Uterus (tissue), 4 donors: ENCODE measurements around the gene SOX3. TPM values are rescaled to one million over a fixed set of nuclear protein-coding genes. Genes with fewer than 3 reads are reported as not detected.

Experiments used
- DNase-seq, 2 donors: peaks; one replicate each; pipeline ENCODE4 v3.0.0-alpha.2; 2019 to 2020
- H3K27ac ChIP-seq, 2 donors: fragments of 200-600 bp; sonication (generic); 1 replicate in 1 of 2; 2 replicates in 1 of 2; pipeline ENCODE4 v1.5.1; 2016 to 2018
- H3K27me3 ChIP-seq, 2 donors: fragments of 200-600 bp; sonication (generic); one replicate each; pipeline ENCODE4 v1.5.1; 2018 to 2019; ENCODE audit warnings: control low read depth in 1 of 2
- H3K36me3 ChIP-seq, 2 donors: fragments of 200-600 bp; sonication (generic); one replicate each; pipeline ENCODE4 v1.5.1; 2019; ENCODE audit warnings: control low read depth in 1 of 2
- H3K4me1 ChIP-seq, 2 donors: fragments of 200-600 bp; sonication (generic); one replicate each; pipeline ENCODE4 v1.5.1; 2018 to 2019; ENCODE audit warnings: control low read depth in 1 of 2
- H3K4me3 ChIP-seq, 2 donors: fragments of 200-600 bp; sonication (generic); 1 replicate in 1 of 2; 2 replicates in 1 of 2; pipeline ENCODE4 v1.5.1; 2018 to 2019; ENCODE audit warnings: mild to moderate bottlenecking in 1 of 2
- H3K9me3 ChIP-seq, 2 donors: fragments of 200-600 bp; sonication (generic); one replicate each; pipeline ENCODE4 v1.5.1; 2019; ENCODE audit warnings: control low read depth in 1 of 2
- POLR2A ChIP-seq, 2 donors: fragments of 450-650 bp; IDR thresholded peaks; one replicate each; pipeline ENCODE4 v1.6.1; 2016; ENCODE audit warnings: antibody characterized with exemption in 2 of 2, mild to moderate bottlenecking in 1 of 2, moderate library complexity in 1 of 2
- intact Hi-C: fragments of 100-400 bp; cut with DNase I; formaldehyde crosslinking; loops from one replicate; pipeline ENCODE4 v1.15.1; 2023; ENCODE audit warnings: low total_unique reads
- total RNA-seq, 4 donors: library from RNA; depleted of rRNA in 3 of 4; stranded (reverse); fragments of >200 nt in 3 of 4; gene quantifications; one replicate each; pipeline versions ENCODE4 v1.1.0 to v1.2.4, GENCODE V29; 2014 to 2023
- TF ChIP-seq, protein P1 (sequence below), 4 experiments: fragments of 200-600 bp in 2 of 4; fragments of 450-650 bp in 2 of 4; sonication (generic) in 2 of 4; IDR thresholded peaks; one replicate each; pipeline ENCODE4 v1.5.1; 2016 to 2019; ENCODE audit warnings: antibody characterized with exemption in 4 of 4, mild to moderate bottlenecking in 2 of 4, moderate library complexity in 1 of 4
- donor health status: DM: yes; HTN: yes; CAD: no.

The SOX3 gene
- total RNA-seq, 4 donors from 2014 or later, result 0.40 TPM; not detected in 3

DNA sequence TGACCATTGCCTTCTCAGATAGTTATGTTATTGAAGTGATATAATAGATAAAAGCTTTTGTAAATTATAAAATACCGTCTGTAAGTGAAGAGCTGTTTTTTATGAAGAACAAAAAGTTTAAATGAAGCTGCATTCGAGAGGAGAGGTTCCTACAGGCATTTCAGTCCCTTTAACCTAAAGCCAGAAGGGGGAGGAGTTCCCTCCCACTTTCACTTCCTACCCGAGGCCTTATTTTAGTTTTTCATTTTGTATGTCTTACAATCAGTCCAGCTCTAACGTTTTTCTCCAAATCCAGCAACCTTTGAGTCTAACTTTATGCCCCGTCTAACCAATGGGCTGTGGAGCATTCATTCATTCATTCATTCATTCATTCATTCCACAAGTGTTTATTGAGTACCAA lies 16.5 kb upstream of the SOX3 start:
- intact Hi-C loops, result no loop called here

DNA sequence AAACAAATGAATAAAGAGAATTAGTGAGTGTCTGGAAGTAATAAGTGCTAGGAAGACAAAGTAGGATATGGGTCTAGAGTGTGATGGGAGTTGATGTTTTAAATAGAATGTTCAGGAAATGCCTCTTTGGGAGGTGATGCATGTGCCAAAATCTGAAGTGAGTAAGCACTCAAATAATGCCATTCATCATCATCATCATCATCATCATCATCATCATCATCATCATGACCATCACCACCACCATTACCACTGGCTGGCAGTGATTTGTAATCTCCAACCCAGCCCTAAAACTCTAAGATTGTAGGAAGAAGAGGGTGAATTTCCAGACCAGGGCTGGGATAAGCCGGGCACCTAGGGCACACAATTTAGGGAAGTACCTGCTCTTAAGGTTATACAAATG lies 9.7 kb upstream of the SOX3 start:
- TF ChIP-seq POLR2A (IDR thresholded peaks at IDR 0.05), result no peak
- TF ChIP-seq, protein P1, sequence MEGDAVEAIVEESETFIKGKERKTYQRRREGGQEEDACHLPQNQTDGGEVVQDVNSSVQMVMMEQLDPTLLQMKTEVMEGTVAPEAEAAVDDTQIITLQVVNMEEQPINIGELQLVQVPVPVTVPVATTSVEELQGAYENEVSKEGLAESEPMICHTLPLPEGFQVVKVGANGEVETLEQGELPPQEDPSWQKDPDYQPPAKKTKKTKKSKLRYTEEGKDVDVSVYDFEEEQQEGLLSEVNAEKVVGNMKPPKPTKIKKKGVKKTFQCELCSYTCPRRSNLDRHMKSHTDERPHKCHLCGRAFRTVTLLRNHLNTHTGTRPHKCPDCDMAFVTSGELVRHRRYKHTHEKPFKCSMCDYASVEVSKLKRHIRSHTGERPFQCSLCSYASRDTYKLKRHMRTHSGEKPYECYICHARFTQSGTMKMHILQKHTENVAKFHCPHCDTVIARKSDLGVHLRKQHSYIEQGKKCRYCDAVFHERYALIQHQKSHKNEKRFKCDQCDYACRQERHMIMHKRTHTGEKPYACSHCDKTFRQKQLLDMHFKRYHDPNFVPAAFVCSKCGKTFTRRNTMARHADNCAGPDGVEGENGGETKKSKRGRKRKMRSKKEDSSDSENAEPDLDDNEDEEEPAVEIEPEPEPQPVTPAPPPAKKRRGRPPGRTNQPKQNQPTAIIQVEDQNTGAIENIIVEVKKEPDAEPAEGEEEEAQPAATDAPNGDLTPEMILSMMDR (IDR thresholded peaks at IDR 0.05), result no peak
- intact Hi-C loops, result no loop called here

More for the DNA sequence above, 16.5 kb upstream of the SOX3 start:
- TF ChIP-seq POLR2A (IDR thresholded peaks at IDR 0.05), result no peak
- TF ChIP-seq, protein P1 (IDR thresholded peaks at IDR 0.05), result no peak
- Histone ChIP-seq H3K27me3 (peaks cover 0 to 5% of the 10 kb centered on the region in 2 donors), H3K4me3 (no peak overlapping the region), H3K4me1 (no peaks in the 10 kb centered on the region), H3K9me3 (no peaks in the 10 kb centered on the region), H3K36me3 (no peaks in the 10 kb centered on the region), H3K27ac (no peak overlapping the region)
- DNase-seq, result no peak

DNA sequence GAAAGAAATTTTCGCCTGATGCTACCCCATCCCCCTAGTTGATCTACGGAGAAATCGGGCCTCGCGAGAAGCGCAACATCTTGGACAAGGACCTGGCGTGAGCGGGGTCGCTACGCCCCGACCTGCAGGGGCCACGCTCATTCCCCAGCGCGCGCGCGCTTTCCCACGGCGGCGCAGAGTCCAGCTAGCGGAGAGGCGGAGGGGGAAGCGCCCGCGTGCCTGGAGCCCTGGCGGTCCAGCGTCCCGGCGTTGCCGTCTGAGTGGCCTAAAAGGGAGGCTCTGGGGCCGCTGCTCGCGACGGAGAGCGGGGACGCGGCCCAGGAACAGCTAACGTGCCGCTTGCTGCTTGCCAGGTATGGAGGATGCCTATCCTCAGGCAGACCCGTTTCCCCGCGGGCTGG lies 6.0 kb upstream of the SOX3 start:
- DNase-seq, result no peak
- Histone ChIP-seq H3K27ac (no peak overlapping the region), H3K27me3 (peaks cover 0 to 53% of the 10 kb centered on the region in 2 donors), H3K9me3 (no peaks in the 10 kb centered on the region), H3K4me3 (no peak overlapping the region), H3K36me3 (no peaks in the 10 kb centered on the region), H3K4me1 (no peaks in the 10 kb centered on the region)
- TF ChIP-seq POLR2A (IDR thresholded peaks at IDR 0.05), result no peak
- TF ChIP-seq, protein P1 (IDR thresholded peaks at IDR 0.05), result no peak
- intact Hi-C loops, result no loop called here

More for the DNA sequence above, 9.7 kb upstream of the SOX3 start:
- Histone ChIP-seq H3K4me3 (no peak overlapping the region), H3K4me1 (no peaks in the 10 kb centered on the region), H3K27me3 (peaks cover 0 to 16% of the 10 kb centered on the region in 2 donors), H3K27ac (no peak overlapping the region), H3K9me3 (no peaks in the 10 kb centered on the region), H3K36me3 (no peaks in the 10 kb centered on the region)
- no peak for DNase-seq

DNA sequence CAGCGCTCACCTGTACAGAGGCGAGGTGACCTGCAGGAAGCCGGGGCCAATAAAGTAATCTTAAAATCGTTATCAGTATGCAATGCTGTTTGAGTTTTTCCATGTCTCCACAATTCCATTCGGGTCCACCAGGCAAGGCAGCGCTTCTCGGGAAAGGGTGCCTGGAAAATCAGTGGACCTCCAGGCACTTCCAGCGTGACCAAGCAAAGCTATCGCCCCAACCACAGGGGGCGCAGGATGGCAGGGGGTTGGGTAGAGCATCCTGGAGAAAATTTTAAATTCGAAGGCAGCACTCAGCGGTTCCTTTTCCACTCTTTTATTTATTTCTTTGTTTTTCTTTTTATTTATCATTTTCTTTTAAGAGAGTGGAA lies 5.4 kb upstream of the SOX3 start:
- Histone ChIP-seq H3K27me3 (peaks cover 0 to 55% of the 10 kb centered on the region in 2 donors), H3K4me3 (no peak overlapping the region), H3K9me3 (no peaks in the 10 kb centered on the region), H3K27ac (no peak overlapping the region), H3K36me3 (no peaks in the 10 kb centered on the region), H3K4me1 (no peaks in the 10 kb centered on the region)
- intact Hi-C loops, result no loop called here
- no peak for TF ChIP-seq POLR2A (IDR thresholded peaks at IDR 0.05)
- TF ChIP-seq, protein P1 (IDR thresholded peaks at IDR 0.05), result no peak
- DNase-seq, result no peak

DNA sequence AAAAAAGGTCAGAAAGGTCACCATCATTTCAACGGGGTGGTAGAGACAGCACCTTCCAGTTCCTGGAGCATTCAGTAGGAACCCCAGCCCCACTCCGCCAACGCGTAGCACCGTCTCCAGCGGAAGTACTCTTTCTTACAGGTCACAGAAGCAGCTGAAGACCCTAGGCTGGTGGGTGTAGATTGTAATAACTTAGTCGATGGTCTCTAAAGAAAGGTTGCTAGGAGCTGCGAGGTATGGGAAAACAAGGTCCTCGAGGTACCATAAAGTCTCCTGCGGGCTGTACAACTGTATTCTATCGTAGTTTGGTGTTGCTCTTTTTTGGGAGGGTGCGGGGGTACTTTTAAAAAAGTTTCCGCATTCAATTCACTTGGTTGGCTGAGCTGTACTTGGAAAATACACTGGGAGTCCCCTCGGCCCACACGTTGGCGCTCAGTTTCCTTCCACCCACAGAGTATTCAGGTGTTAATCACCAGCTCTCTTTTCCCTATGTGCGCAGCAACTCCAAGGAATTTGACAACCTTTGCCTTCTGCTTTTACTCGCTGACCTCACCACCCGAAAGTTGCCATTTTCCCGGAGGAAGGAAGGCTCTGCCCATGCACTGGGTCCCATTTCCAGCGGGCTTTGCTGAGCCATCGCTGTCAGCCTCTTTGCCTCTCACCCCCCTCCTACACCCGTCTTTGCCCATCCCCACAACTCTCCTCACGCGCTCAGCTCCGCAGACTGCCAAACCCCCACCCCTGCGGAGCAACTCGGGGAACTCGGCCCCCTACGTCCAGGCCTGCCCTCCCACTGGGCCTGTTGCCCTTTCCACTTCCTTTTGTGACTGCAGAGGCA lies 4.8 kb upstream of the SOX3 start:
- Histone ChIP-seq H3K9me3 (no peaks in the 10 kb centered on the region), H3K36me3 (no peaks in the 10 kb centered on the region), H3K4me1 (no peaks in the 10 kb centered on the region), H3K27me3 (peaks cover 0 to 55% of the 10 kb centered on the region in 2 donors), H3K4me3 (no peak overlapping the region), H3K27ac (no peak overlapping the region)
- DNase-seq, result no peak
- TF ChIP-seq POLR2A (IDR thresholded peaks at IDR 0.05), result no peak
- TF ChIP-seq, protein P1 (IDR thresholded peaks at IDR 0.05), result no peak
- intact Hi-C loops, result no loop called here
